Astrocyte (in vitro differentiated cells and primary cell): ENCODE data around the gene HIBADH. TPM values are rescaled to one million over a fixed set of nuclear protein-coding genes. Genes with fewer than 3 reads are reported as not detected.

Experiments
- DNase-seq: peaks from one replicate; pipeline ENCODE4 v3.0.0-alpha.2; 2010; ENCODE audit warnings: low read depth
- FAIRE-seq: peaks from 2 replicates; lab custom pipeline; 2011; peaks lifted over from hg19 to GRCh38; lab: Jason Lieb, UNC
- H2AFZ ChIP-seq: 2 replicates; pipeline ENCODE4 v1.6.0; 2012; ENCODE audit warnings: low read depth, low read length, inconsistent platforms
- H3K27ac ChIP-seq: 2 replicates; pipeline ENCODE4 v1.5.1; 2011; ENCODE audit warnings: low read depth, low read length, inconsistent platforms
- H3K27me3 ChIP-seq: 2 replicates; pipeline ENCODE4 v1.6.0; 2011; ENCODE audit warnings: low read length, inconsistent platforms; ENCODE audit not compliant: insufficient read depth
- H3K36me3 ChIP-seq: 2 replicates; pipeline ENCODE4 v1.5.1; 2011; ENCODE audit warnings: low read length, inconsistent platforms; ENCODE audit not compliant: insufficient read depth
- H3K4me1 ChIP-seq: 2 replicates; pipeline ENCODE4 v1.5.1; 2011; ENCODE audit warnings: low read length, inconsistent platforms; ENCODE audit not compliant: insufficient read depth
- H3K4me2 ChIP-seq: 2 replicates; pipeline ENCODE4 v1.6.0; 2012; ENCODE audit warnings: low read length, inconsistent platforms
- H3K4me3 ChIP-seq: 2 replicates; pipeline ENCODE4 v1.5.1; 2011; ENCODE audit warnings: low read depth, mild to moderate bottlenecking, low read length, inconsistent platforms; ENCODE audit not compliant: insufficient read depth
- H3K79me2 ChIP-seq: 2 replicates; pipeline ENCODE4 v1.6.0; 2012; ENCODE audit warnings: mild to moderate bottlenecking, low read length, inconsistent platforms; ENCODE audit not compliant: insufficient read depth
- H3K9ac ChIP-seq: 2 replicates; pipeline ENCODE4 v1.6.0; 2012; ENCODE audit warnings: mild to moderate bottlenecking, low read length, inconsistent platforms
- H3K9me3 ChIP-seq: 2 replicates; pipeline ENCODE4 v1.5.1; 2012; ENCODE audit warnings: low read depth, mild to moderate bottlenecking, low read length, inconsistent platforms; ENCODE audit not compliant: insufficient read depth
- H4K20me1 ChIP-seq: 2 replicates; pipeline ENCODE4 v1.6.0; 2012; ENCODE audit warnings: low read length, inconsistent platforms; ENCODE audit not compliant: insufficient read depth
- H3K27ac Mint-ChIP-seq: one replicate; pipeline ENCODE4 v1.8.0; 2021; ENCODE audit warnings: mild to moderate bottlenecking, mixed read lengths; ENCODE audit not compliant: unreplicated experiment
- H3K27me3 Mint-ChIP-seq: one replicate; pipeline ENCODE4 v1.8.0; 2021; ENCODE audit warnings: low read depth, mixed read lengths; ENCODE audit not compliant: unreplicated experiment
- H3K36me3 Mint-ChIP-seq: one replicate; pipeline ENCODE4 v1.8.0; 2021; ENCODE audit warnings: low read depth, mixed read lengths; ENCODE audit not compliant: unreplicated experiment
- H3K4me1 Mint-ChIP-seq: one replicate; pipeline ENCODE4 v1.8.0; 2021; ENCODE audit warnings: low read depth, mixed read lengths; ENCODE audit not compliant: unreplicated experiment
- H3K4me3 Mint-ChIP-seq: one replicate; pipeline ENCODE4 v1.8.0; 2021; ENCODE audit warnings: mild to moderate bottlenecking, moderate library complexity, mixed read lengths; ENCODE audit not compliant: unreplicated experiment
- H3K9me3 Mint-ChIP-seq: one replicate; pipeline ENCODE4 v1.8.0; 2021; ENCODE audit warnings: mild to moderate bottlenecking, mixed read lengths; ENCODE audit not compliant: unreplicated experiment
- EZH2 ChIP-seq: IDR thresholded peaks from 2 replicates; pipeline ENCODE4 v1.6.1; 2012; ENCODE audit warnings: mild to moderate bottlenecking, low read length, inconsistent platforms; ENCODE audit not compliant: insufficient read depth
- total RNA-seq: library from RNA; stranded (reverse); gene quantifications from 2 replicates; pipeline ENCODE4 v1.2.1, GENCODE V29; 2021
- TF ChIP-seq, protein P1 (sequence below): IDR thresholded peaks from 2 replicates; pipeline ENCODE4 v1.5.1; 2011; ENCODE audit warnings: low read depth, mild to moderate bottlenecking, inconsistent platforms, low read length, moderate library complexity; ENCODE audit not compliant: insufficient read depth

Gene HIBADH
- total RNA-seq, 1 donor from 2014 or later = 21.9 TPM

DNA sequence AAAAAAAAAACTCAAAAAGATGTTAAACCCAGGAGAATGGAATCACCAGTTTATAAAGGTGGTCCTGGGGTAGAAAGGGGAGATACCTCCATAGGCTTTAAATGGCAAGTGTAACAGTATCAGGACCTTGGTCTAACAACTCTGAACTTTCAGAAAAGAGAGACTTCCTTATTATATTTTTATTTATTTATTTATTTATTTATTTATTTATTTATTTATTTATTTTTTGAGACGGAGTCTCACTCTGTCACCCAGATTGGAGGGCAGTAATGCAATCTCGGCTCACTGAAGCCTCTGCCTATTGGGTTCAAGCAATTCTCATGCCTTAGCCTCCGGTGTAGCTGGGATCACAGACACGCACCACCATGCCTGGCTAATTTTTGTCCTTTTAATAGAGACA is 12.4 kb downstream of the HIBADH start:
- Histone ChIP-seq H2AFZ (no peak overlapping the region), H3K4me3 (no peak overlapping the region), H3K27ac (no peak overlapping the region), H3K9me3 (no peaks in the 10 kb centered on the region), H3K79me2 (no peaks in the 10 kb centered on the region), H3K4me1 (no peaks in the 10 kb centered on the region), H3K9ac (no peak overlapping the region), H3K36me3 (peaks cover 6% of the 10 kb centered on the region), H4K20me1 (no peaks in the 10 kb centered on the region), H3K27me3 (no peaks in the 10 kb centered on the region), H3K4me2 (no peak overlapping the region)
- DNase-seq = no peak
- no peaks in the 10 kb centered on the region for H3K27me3 Mint-ChIP-seq
- H3K4me3 Mint-ChIP-seq = no peak overlapping the region
- H3K27ac Mint-ChIP-seq = no peak overlapping the region
- H3K36me3 Mint-ChIP-seq = peaks cover 2% of the 10 kb centered on the region
- no peaks in the 10 kb centered on the region for H3K9me3 Mint-ChIP-seq
- H3K4me1 Mint-ChIP-seq = peaks cover 19% of the 10 kb centered on the region
- no peak for TF ChIP-seq EZH2
- TF ChIP-seq, protein P1, sequence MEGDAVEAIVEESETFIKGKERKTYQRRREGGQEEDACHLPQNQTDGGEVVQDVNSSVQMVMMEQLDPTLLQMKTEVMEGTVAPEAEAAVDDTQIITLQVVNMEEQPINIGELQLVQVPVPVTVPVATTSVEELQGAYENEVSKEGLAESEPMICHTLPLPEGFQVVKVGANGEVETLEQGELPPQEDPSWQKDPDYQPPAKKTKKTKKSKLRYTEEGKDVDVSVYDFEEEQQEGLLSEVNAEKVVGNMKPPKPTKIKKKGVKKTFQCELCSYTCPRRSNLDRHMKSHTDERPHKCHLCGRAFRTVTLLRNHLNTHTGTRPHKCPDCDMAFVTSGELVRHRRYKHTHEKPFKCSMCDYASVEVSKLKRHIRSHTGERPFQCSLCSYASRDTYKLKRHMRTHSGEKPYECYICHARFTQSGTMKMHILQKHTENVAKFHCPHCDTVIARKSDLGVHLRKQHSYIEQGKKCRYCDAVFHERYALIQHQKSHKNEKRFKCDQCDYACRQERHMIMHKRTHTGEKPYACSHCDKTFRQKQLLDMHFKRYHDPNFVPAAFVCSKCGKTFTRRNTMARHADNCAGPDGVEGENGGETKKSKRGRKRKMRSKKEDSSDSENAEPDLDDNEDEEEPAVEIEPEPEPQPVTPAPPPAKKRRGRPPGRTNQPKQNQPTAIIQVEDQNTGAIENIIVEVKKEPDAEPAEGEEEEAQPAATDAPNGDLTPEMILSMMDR = no peak
- FAIRE-seq = no peak

DNA sequence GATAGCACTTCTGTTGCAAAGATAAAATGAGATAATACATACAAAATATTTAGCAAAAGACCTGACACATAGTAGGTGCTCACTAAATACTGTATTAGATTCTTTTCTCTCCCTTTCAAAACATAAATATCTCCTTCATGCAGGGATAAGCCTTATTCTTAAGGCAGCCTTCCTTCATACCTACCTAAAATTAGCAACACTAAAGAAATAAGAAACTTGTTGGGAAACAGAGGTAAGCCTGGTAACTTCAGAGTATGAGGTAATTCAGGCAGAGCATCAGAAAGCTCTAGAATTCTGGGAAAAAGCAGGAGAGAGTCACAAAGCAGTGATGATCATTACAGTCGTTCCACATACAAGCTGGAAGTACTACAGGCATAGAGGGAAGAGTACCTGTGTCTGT is 15.2 kb downstream of the HIBADH start:
- H3K9me3 Mint-ChIP-seq = no peaks in the 10 kb centered on the region
- no peak overlapping the region for H3K4me3 ChIP-seq
- H3K79me2 ChIP-seq = no peaks in the 10 kb centered on the region
- no peak for FAIRE-seq
- H4K20me1 ChIP-seq = no peaks in the 10 kb centered on the region
- H3K4me2 ChIP-seq = no peak overlapping the region
- TF ChIP-seq, protein P1 = no peak
- no peak for TF ChIP-seq EZH2
- no peaks in the 10 kb centered on the region for H3K27me3 Mint-ChIP-seq
- H3K27ac Mint-ChIP-seq = peak overlapping the region; percentile 88
- H3K27ac ChIP-seq = no peak overlapping the region
- H3K9me3 ChIP-seq = no peaks in the 10 kb centered on the region
- H3K36me3 ChIP-seq = peaks cover 6% of the 10 kb centered on the region
- no peaks in the 10 kb centered on the region for H3K27me3 ChIP-seq
- H3K36me3 Mint-ChIP-seq = no peaks in the 10 kb centered on the region
- no peak overlapping the region for H3K9ac ChIP-seq
- no peak overlapping the region for H2AFZ ChIP-seq
- H3K4me3 Mint-ChIP-seq = peak overlapping the region; percentile 17
- no peak for DNase-seq
- no peaks in the 10 kb centered on the region for H3K4me1 ChIP-seq
- H3K4me1 Mint-ChIP-seq = peaks cover 23% of the 10 kb centered on the region

DNA sequence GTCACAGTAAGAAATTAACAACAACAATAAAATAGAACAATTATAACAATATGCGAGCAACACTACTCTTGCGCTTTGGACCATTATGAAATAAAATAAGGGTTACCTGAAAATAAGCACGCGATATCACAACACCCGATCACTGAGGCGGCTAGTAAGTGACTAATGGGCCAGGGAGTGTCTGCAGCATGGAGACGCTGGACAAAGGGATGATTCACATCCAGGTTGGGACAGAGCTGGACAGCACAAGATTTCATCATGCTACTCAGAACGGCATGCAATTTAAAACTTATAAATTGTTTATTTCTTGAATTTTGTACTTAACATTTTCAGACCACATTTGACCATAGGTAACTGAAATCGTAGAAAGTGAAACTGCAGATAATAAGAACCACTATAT is 15.6 kb downstream of the HIBADH start:
- H3K9me3 Mint-ChIP-seq = no peaks in the 10 kb centered on the region
- no peaks in the 10 kb centered on the region for H3K36me3 Mint-ChIP-seq

More for the DNA sequence above, 15.6 kb downstream of the HIBADH start:
- H4K20me1 ChIP-seq = no peaks in the 10 kb centered on the region
- H3K9me3 ChIP-seq = no peaks in the 10 kb centered on the region
- peaks cover 19% of the 10 kb centered on the region for H3K4me1 Mint-ChIP-seq
- H3K27ac ChIP-seq = no peak overlapping the region
- TF ChIP-seq, protein P1 = no peak
- no peak for TF ChIP-seq EZH2
- H3K4me2 ChIP-seq = no peak overlapping the region
- H3K79me2 ChIP-seq = no peaks in the 10 kb centered on the region
- H3K9ac ChIP-seq = no peak overlapping the region
- H2AFZ ChIP-seq = no peak overlapping the region
- H3K4me3 ChIP-seq = no peak overlapping the region
- DNase-seq (peak; percentile 73), FAIRE-seq (no peak)
- no peak overlapping the region for H3K4me3 Mint-ChIP-seq
- peaks cover 6% of the 10 kb centered on the region for H3K36me3 ChIP-seq
- no peaks in the 10 kb centered on the region for H3K27me3 ChIP-seq
- no peaks in the 10 kb centered on the region for H3K27me3 Mint-ChIP-seq
- H3K27ac Mint-ChIP-seq = peak overlapping the region; percentile 88
- H3K4me1 ChIP-seq = peaks cover 3% of the 10 kb centered on the region
